Measurements from ENCODE around the gene PSAP. TPM values are rescaled to one million over a fixed set of nuclear protein-coding genes. Genes with fewer than 3 reads are reported as not detected.
A peak's percentile ranks its signal among the peaks of the same experiment; 100 is the strongest.

PSAP gene
- total RNA-seq, 1 experiment from 2014 or later: 114 TPM

- no peak overlapping the region for H3K4me2 ChIP-seq (ENCODE audit: low read depth, low read length, poor library complexity, severe bottlenecking)
- H3K9me3 ChIP-seq (ENCODE audit: low read length): no peaks in the 10 kb centered on the region
- no peaks in the 10 kb centered on the region for H3K36me3 ChIP-seq (ENCODE audit: insufficient read depth, low read length)
- peaks cover 23% of the 10 kb centered on the region for H3K4me1 ChIP-seq (ENCODE audit: low read length)
- no peak overlapping the region for H2AFZ ChIP-seq (ENCODE audit: low read length)
- H4K20me1 ChIP-seq (ENCODE audit: insufficient read depth, low read depth, low read length): peaks cover 73% of the 10 kb centered on the region
- H3K27ac ChIP-seq (ENCODE audit: low read length): no peak overlapping the region
- no peak overlapping the region for H3K4me3 ChIP-seq (ENCODE audit: low read length)
- H3K9me2 ChIP-seq (replicated peaks; ENCODE audit: insufficient read depth, low read length): no peaks in the 10 kb centered on the region
- no peak for DNase-seq
- H3K9ac ChIP-seq (ENCODE audit: low read length): no peak overlapping the region
- H3K79me2 ChIP-seq (ENCODE audit: low read length): no peaks in the 10 kb centered on the region; the same call in 1 of the 2 replicates
- H3K27me3 ChIP-seq (ENCODE audit: low read length): no peaks in the 10 kb centered on the region
These were observed 5.3 kb downstream of the PSAP start for GRCh38 chr10:71845410-71846405.

- no peaks in the 10 kb centered on the region for H3K9me3 ChIP-seq (ENCODE audit: low read length)
- H3K4me3 ChIP-seq (ENCODE audit: low read length): no peak overlapping the region
- H3K27ac ChIP-seq (ENCODE audit: low read length): no peak overlapping the region
- H3K36me3 ChIP-seq (ENCODE audit: insufficient read depth, low read length): no peaks in the 10 kb centered on the region
- no peak overlapping the region for H3K4me2 ChIP-seq (ENCODE audit: low read depth, low read length, poor library complexity, severe bottlenecking)
- no peak overlapping the region for H2AFZ ChIP-seq (ENCODE audit: low read length)
- H3K27me3 ChIP-seq (ENCODE audit: low read length): no peaks in the 10 kb centered on the region
- no peak overlapping the region for H3K9ac ChIP-seq (ENCODE audit: low read length)
- peaks cover 75% of the 10 kb centered on the region for H4K20me1 ChIP-seq (ENCODE audit: insufficient read depth, low read depth, low read length)
- no peaks in the 10 kb centered on the region; the same call in 1 of the 2 replicates for H3K79me2 ChIP-seq (ENCODE audit: low read length)
- no peak for DNase-seq
- peaks cover 24% of the 10 kb centered on the region for H3K4me1 ChIP-seq (ENCODE audit: low read length)
- no peaks in the 10 kb centered on the region for H3K9me2 ChIP-seq (replicated peaks; ENCODE audit: insufficient read depth, low read length)
These were observed 6.4 kb downstream of the PSAP start for GRCh38 chr10:71844695-71845094.

GRCh38 chr10:71844084-71844483, 7.0 kb downstream of the PSAP start:
- H3K36me3 ChIP-seq (ENCODE audit: insufficient read depth, low read length): no peaks in the 10 kb centered on the region
- H3K27ac ChIP-seq (ENCODE audit: low read length): no peak overlapping the region
- no peaks in the 10 kb centered on the region for H3K27me3 ChIP-seq (ENCODE audit: low read length)
- H3K9me3 ChIP-seq (ENCODE audit: low read length): no peaks in the 10 kb centered on the region
- H2AFZ ChIP-seq (ENCODE audit: low read length): no peak overlapping the region
- H3K9me2 ChIP-seq (replicated peaks; ENCODE audit: insufficient read depth, low read length): no peaks in the 10 kb centered on the region
- no peak overlapping the region for H3K4me3 ChIP-seq (ENCODE audit: low read length)
- no peak overlapping the region for H3K4me2 ChIP-seq (ENCODE audit: low read depth, low read length, poor library complexity, severe bottlenecking)
- H3K79me2 ChIP-seq (ENCODE audit: low read length): no peaks in the 10 kb centered on the region; the same call in 1 of the 2 replicates
- DNase-seq: no peak
- no peak overlapping the region for H3K9ac ChIP-seq (ENCODE audit: low read length)
- peaks cover 69% of the 10 kb centered on the region for H4K20me1 ChIP-seq (ENCODE audit: insufficient read depth, low read depth, low read length)
- peaks cover 26% of the 10 kb centered on the region for H3K4me1 ChIP-seq (ENCODE audit: low read length)

DNA sequence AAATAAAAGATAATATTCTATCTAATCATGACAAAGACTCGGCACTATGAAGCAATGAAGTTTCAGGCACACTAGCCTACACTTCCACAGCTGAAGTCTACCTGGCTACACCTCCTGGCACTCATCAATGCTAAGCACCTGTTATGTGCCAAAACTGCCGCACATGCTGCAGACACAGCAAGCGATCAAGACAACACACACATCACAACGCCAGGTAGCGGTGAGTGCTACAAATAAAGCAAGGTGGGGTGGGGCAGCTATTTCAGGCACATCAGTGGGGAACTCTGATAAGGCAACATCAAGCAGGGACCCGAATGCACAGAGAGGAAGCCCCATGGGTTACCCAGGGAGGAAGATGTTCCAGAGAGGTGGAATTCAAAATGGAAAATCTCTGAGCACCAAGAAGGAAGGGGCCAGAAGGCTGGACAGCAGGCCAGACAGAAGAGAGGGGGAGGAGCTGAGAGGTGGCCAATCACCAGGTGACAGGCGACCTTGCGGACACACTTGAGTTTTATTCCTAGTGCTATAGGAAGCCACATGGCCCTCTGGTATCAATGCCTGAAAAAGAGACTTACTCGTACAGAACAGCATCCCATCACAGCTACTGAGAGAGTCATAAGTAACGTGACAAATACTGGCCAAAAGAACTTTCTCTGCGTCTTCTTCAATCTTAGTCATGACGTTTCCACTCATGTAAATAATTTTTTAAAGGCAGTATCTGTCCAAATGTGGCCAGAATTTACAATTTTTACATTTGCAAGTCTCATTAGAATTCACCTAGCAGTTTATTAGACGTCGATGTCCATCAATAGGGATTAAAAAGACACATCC, 8.0 kb downstream of the PSAP start:
- no peaks in the 10 kb centered on the region for H3K9me3 ChIP-seq (ENCODE audit: low read length)
- no peaks in the 10 kb centered on the region; the same call in 1 of the 2 replicates for H3K79me2 ChIP-seq (ENCODE audit: low read length)
- no peaks in the 10 kb centered on the region for H3K27me3 ChIP-seq (ENCODE audit: low read length)
- H3K36me3 ChIP-seq (ENCODE audit: insufficient read depth, low read length): no peaks in the 10 kb centered on the region
- DNase-seq: no peak
- H3K4me3 ChIP-seq (ENCODE audit: low read length): no peak overlapping the region
- no peak overlapping the region for H3K27ac ChIP-seq (ENCODE audit: low read length)
- H3K9me2 ChIP-seq (replicated peaks; ENCODE audit: insufficient read depth, low read length): no peaks in the 10 kb centered on the region
- peaks cover 35% of the 10 kb centered on the region for H3K4me1 ChIP-seq (ENCODE audit: low read length)
- H2AFZ ChIP-seq (ENCODE audit: low read length): no peak overlapping the region
- no peak overlapping the region for H3K4me2 ChIP-seq (ENCODE audit: low read depth, low read length, poor library complexity, severe bottlenecking)
- H3K9ac ChIP-seq (ENCODE audit: low read length): no peak overlapping the region
- H4K20me1 ChIP-seq (ENCODE audit: insufficient read depth, low read depth, low read length): peaks cover 70% of the 10 kb centered on the region

DNA sequence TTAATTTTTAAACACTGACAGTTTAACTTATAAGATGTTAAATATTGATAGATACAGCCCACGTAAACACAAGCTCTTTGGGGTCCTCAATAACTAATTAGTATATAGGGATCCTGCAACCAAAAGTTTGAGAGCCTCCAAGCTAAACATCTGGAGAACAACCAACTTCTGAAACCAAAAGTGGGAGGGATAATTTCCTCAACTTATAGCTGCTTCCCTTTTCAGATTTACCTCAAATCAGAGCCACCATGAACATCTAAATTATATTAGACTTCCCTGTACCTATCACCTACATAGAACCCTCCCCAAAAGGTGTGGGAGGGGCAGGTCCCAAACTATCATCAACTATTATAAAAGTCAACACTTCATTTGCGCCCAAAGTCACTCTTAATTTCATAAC, 8.6 kb downstream of the PSAP start:
- H3K9me2 ChIP-seq (replicated peaks; ENCODE audit: insufficient read depth, low read length): no peaks in the 10 kb centered on the region
- no peaks in the 10 kb centered on the region for H3K9me3 ChIP-seq (ENCODE audit: low read length)
- no peak overlapping the region for H3K9ac ChIP-seq (ENCODE audit: low read length)
- no peak overlapping the region for H3K4me3 ChIP-seq (ENCODE audit: low read length)
- no peaks in the 10 kb centered on the region for H3K27me3 ChIP-seq (ENCODE audit: low read length)
- no peaks in the 10 kb centered on the region; the same call in 1 of the 2 replicates for H3K79me2 ChIP-seq (ENCODE audit: low read length)
- DNase-seq: no peak
- H3K27ac ChIP-seq (ENCODE audit: low read length): no peak overlapping the region
- H3K4me1 ChIP-seq (ENCODE audit: low read length): peaks cover 41% of the 10 kb centered on the region
- no peaks in the 10 kb centered on the region for H3K36me3 ChIP-seq (ENCODE audit: insufficient read depth, low read length)
- H2AFZ ChIP-seq (ENCODE audit: low read length): no peak overlapping the region
- no peak overlapping the region for H3K4me2 ChIP-seq (ENCODE audit: low read depth, low read length, poor library complexity, severe bottlenecking)
- H4K20me1 ChIP-seq (ENCODE audit: insufficient read depth, low read depth, low read length): peaks cover 70% of the 10 kb centered on the region

- Histone ChIP-seq H4K20me1 (ENCODE audit: insufficient read depth, low read depth, low read length) (peaks cover 63% of the 10 kb centered on the region), H2AFZ (ENCODE audit: low read length) (no peak overlapping the region), H3K4me3 (ENCODE audit: low read length) (no peak overlapping the region), H3K4me1 (ENCODE audit: low read length) (peaks cover 55% of the 10 kb centered on the region), H3K79me2 (ENCODE audit: low read length) (no peaks in the 10 kb centered on the region; the same call in 1 of the 2 replicates), H3K27ac (ENCODE audit: low read length) (no peak overlapping the region), H3K4me2 (ENCODE audit: low read depth, low read length, poor library complexity, severe bottlenecking) (no peak overlapping the region), H3K9me2 (replicated peaks; ENCODE audit: insufficient read depth, low read length) (no peaks in the 10 kb centered on the region), H3K27me3 (ENCODE audit: low read length) (no peaks in the 10 kb centered on the region), H3K36me3 (ENCODE audit: insufficient read depth, low read length) (no peaks in the 10 kb centered on the region), H3K9ac (ENCODE audit: low read length) (no peak overlapping the region), H3K9me3 (ENCODE audit: low read length) (no peaks in the 10 kb centered on the region)
- DNase-seq: no peak
These were observed 10.1 kb downstream of the PSAP start for GRCh38 chr10:71840958-71841335.

DNA sequence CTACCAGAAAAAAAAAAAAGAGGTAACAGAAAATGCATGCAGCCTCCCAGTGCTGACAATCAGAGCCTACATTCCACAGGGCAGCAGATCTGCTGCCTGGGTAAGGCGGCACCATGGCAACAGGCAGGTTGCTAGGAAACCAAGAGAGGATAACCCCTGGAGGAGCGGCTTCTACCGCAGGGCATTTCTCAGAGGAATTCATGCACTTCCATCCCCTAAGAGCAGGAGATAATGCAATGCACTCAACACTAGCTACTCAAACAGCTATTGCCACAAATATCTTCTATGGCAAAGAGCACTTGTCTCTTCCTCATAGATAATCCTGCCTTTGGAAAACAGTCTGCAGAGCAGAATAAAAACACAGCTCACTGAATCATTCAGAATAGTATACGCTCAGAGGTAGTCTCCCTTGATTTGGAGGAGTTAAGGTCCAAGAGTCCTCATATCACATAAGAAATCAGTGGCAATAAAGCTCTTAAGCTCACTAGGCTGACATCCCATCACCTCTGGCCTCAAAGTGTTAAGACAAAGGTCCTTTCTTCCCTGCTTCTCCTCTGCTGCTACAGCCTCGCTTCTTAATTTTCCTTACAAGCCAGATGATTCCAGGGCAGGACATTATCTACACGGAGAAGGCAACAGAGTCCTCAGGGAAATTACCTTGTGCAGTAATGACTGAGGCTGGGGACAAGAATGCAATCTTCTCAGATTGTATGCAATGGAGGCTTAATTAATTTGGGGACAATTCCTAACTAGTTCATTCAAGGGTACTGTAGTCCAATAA, 10.7 kb downstream of the PSAP start:
- H3K36me3 ChIP-seq (ENCODE audit: insufficient read depth, low read length): no peaks in the 10 kb centered on the region
- no peaks in the 10 kb centered on the region for H3K9me3 ChIP-seq (ENCODE audit: low read length)
- DNase-seq: peak; percentile 53
- peaks cover 57% of the 10 kb centered on the region for H4K20me1 ChIP-seq (ENCODE audit: insufficient read depth, low read depth, low read length)
- H3K4me2 ChIP-seq (ENCODE audit: low read depth, low read length, poor library complexity, severe bottlenecking): peak overlapping the region; percentile 10
- no peaks in the 10 kb centered on the region for H3K27me3 ChIP-seq (ENCODE audit: low read length)
- no peak overlapping the region for H3K27ac ChIP-seq (ENCODE audit: low read length)
- H3K9me2 ChIP-seq (replicated peaks; ENCODE audit: insufficient read depth, low read length): no peaks in the 10 kb centered on the region
- no peak overlapping the region for H2AFZ ChIP-seq (ENCODE audit: low read length)
- no peak overlapping the region for H3K4me3 ChIP-seq (ENCODE audit: low read length)
- H3K4me1 ChIP-seq (ENCODE audit: low read length): peaks cover 61% of the 10 kb centered on the region
- no peak overlapping the region for H3K9ac ChIP-seq (ENCODE audit: low read length)
- H3K79me2 ChIP-seq (ENCODE audit: low read length): no peaks in the 10 kb centered on the region; the same call in 1 of the 2 replicates
